Fibroblast of peridontal ligament (primary cell): ENCODE measurements around the gene TMEM30B.
"Not testable (repeated sequence)": the region's sequence is repeated elsewhere in the genome, so short reads cannot be mapped to it uniquely, and the experiment has no call there.

Source experiments
- DNase-seq: peaks from one replicate; pipeline ENCODE4 v3.0.0-alpha.2; 2010; ENCODE audit errors: extremely low read depth

TMEM30B gene

DNA sequence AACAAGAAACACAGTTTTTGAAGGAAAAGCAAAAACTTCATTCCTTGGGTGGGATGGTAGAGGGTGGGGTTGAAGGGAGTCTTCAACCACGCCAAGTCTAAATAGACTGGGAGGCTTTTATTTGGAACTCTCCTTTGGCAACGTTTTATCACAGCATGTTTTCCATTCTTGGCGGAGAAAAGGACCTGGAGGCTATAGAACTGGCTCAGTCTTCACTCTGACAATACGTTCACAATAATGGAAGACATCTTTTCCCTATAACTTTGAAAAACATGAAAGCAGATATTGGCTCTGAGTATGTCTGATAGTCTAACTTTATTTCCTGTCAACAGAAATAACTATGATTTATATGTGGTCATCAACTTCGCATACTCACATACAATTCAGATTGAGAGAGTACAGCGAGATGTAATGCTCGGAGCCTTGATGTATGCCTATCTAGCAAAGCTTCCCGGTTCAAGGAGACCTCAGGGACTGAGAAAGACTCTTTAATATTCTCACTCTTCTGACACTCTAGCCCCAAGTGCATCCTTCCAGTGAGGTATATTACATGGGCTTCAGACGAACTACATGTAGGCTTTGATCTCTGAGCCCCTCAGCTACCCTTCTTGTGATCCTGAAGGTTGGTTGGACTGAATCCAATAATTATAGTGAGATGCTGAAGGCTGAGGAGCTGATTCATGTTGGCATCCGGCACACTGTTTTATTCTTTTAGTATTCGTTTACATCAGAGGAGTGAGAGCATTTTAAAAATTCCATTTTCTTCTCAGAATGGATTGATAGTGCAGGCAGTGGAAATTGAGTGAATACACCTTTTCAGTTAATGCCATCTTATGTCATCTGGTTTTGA lies 14.0 kb downstream of the TMEM30B start:
- DNase-seq: no peak

DNA sequence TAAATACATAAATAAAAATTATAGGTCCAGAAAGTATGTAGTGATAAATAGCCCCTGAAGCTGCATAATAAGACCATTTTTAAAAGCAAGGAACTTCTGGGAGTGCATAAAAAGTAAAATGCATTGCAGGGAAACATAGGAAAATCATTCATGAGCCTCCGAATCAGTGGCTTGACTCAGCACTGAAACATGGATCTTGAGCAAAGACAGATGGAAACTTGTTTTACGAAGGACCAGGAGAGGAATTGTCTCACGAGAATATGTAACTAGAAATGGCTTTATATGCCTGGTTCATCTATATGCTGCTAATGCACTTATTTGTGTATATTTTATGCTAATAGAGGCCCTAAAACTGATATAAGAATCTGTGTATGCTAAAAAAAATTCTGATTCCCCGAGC lies 14.7 kb downstream of the TMEM30B start:
- DNase-seq: peak; percentile 23

DNA sequence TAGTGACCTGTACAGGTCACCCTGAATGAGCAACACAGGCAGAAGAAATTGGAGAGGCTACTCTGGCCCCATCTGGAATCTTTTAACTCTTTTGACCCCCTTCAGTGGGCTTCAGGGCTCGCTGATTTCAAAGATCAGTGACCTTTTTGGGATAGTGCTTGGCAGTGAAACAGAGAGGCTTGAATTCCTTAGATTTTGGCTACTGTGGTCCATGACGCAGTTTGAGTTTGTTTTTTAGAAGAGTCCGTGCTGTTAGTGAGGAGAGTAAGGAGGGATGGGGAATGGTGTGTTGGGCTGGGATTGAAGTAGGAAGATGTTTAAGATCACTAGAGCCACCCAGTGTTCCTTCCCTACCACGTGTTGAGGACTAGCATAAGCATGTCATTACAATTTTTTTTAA lies 16.5 kb downstream of the TMEM30B start:
- peak; percentile 55 for DNase-seq

DNA sequence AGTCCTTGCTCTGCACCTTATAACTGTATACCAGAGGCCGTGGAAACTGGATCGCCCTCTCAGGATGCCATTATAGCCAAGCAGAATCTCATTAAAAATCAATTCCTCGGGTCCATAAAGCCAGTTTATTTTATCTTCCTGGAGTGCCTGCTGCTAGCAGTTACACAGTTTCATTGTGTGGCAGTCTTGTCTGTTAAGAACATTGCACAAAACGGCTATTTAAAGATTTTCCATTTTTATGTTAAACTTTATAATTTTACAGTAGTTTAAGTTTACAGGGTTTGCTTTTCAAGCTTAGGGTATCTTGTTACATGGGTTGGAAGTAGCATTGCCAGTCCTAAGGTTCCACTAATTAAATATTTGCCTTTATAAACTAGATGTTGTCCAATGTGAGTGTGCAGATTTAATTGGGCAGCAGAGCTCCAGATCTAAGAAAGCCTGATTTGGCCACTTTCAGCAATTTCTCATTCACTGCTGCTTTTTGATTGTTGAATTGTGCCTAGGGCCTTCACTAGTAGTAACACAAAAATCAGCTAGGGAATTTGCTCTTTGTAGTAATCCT lies 17.0 kb downstream of the TMEM30B start:
- DNase-seq: no peak

DNA sequence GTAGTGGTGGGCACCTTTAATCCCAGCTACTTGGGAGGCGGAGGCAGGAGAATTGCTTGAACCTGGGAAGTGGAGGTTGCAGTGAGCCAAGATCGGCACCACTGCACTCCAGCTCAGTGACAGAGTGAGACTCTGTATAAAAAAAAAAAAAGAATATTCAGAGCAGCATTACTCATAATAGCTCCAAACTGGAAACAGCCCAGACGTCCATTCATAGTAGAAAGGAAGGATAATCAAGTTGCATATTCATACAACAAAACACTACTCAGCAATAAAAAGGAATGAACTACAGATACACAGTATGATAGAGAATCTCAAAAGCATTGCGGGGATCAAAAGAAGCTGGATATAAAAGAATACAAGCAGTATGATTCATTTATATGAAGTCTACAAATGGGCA lies 19.1 kb downstream of the TMEM30B start:
- peak; percentile 82 for DNase-seq

DNA sequence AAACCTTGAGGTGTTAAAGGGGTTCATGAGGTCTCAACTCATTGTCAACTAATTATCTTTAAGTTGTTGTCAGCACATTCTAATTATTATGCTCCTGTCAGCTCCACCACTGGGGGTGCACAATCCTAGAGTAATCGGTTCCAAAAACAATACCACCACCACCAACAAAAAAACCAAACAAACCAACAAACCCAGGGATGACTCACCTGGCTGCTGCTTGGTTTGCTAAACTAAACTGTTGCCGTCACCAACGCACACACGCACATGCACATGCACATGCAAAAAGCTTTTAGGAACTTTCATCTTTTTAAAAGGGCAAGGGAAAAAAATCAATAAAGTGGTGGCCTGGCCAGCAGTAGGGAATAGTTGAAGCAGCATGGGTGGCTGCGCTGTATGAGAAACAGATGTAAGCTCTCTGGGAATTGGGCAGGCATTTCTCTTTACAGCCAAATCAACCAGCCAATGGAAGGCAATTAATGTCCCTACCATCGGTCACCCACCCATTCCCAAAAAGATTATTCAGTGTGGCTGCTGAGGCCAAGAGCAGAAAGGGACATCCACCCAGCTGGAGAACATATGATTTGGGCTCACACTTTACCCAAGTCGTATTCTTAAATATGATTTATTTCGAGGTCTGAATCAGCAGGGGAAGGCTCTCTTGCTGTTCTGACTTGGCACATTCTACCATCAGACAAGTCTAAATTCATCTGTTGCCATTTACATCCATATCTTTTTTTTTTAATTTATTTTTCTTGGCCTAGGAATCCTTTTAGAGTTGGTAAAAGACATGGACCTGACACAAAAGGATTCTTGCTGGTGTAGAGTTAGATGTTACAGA lies 20.0 kb downstream of the TMEM30B start:
- peak; percentile 90 for DNase-seq

DNA sequence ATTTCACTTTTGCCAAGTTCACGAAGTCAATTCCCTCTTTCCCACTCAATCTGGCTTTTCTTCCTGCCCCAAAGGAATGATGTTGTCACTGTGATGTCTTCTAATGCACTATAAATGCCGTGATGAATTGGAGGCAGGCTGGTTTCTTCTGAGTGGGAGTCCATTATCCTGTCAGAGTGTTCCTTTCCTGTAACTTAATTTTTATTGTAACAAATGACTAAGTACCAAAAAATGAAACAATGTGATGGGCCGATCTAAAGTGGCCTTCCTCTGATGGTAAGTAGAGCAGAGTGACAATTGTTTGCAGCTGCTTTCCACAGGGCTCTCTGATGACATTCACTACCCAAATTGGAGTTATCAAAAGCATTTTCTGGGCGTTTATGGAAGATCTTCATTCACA lies 22.2 kb downstream of the TMEM30B start:
- peak; percentile 50 for DNase-seq

DNA sequence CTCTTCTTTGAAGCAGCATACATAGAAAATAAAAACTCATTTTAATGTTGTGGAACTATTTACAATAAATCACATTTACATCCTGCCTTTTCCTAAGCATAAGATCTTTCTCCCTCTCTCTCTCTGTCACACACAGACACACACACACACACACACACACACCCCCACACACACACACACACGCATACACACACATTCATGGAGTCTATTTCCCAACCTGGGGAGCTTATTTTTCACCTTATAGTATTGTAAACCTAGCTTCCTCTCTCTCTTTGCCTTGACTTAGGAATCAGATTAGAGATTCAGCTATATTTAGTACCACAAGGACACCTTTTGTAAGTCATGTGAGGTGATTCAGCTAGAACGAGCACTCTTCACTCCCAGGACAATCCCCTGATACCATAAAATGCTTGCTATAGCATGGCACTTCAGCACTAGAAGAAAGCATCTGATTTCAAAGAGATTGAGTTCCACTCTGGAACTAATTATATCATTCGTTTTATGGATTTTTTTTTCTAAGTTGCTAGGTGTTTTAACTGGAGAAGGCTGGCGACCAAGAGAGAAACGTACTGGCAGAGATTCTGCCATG lies 23.6 kb downstream of the TMEM30B start:
- no peak for DNase-seq

DNA sequence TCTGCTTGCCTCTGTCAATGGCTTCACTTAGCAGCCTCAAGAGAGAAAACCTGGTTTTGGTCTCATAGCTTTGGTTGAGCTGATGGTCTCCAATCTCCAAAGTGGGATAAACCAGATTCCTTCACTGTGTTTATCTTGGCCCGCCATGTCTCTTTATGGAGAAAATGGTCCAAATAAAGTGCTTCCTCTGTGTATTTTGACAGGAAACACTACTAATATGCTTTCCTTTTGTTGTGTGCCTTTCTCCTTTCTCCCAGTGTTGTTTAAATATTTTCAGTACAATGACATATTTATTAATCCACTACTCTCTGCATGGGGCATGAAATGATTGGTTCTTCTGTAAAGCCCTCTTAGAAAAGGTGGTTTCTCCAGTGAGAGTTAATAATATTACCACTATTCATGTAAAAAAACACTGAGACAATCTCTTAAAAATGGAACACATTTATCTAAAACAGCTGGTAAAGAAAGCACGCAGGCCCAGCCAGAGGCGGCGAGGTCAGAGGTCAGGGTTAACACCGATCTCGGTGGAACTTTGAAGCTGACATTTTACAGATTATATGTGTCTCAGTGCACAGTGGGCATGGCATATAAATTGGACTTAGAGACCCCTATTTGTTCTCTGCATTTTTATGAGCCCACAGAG lies 24.2 kb downstream of the TMEM30B start:
- DNase-seq: no peak

DNA sequence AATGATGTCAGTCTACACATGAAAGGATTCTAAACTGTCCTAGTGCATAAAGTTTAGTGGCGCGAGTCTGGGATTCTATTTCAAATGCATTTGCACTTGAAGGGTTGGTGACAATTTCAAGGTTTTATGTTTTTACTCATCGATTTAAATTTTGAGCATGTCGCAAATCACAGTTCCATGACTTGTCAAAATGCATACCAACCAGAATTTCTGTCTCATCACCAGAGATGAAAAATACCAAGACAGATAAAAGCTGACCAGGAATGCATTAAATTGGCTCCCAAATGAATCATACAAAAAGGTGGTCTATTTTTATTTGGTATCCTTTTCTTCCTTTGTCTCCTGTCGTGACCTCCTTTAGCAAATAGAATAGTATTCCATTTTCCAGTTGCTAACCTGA lies 25.2 kb downstream of the TMEM30B start:
- no peak for DNase-seq

DNA sequence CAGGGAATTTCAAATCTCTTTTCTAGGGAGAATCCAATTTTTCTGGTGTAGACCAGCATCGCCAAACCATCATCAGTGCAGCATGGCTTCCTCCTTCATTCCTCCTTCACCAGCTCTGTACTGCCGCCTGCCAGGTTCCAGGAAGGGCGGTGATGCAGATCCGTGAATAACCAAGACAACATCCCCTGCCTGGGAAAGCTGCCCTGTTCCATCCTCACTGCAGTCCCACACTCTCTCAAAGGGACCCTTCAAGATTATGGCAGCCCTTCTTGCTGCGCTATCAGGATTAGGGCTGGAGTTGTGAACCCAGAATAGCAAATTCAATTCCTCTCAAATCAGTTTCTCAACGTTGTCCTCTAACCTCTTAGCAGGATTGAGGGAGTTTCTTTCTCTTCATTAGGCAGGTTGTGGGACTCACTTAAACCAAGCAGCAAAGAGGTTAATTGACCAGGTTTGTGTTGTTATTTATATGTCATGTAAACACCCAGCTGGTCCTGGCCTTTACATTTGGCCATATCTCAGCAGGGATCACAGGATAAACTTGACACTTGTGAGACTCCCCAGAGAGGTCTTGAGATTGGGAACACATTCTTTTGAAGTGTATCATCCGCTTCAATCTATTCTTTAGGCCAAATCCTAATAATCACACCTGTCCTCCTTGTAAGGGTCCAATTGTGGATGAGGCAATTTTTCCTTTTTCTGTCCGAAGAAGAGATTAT lies 26.2 kb downstream of the TMEM30B start:
- no peak for DNase-seq

DNA sequence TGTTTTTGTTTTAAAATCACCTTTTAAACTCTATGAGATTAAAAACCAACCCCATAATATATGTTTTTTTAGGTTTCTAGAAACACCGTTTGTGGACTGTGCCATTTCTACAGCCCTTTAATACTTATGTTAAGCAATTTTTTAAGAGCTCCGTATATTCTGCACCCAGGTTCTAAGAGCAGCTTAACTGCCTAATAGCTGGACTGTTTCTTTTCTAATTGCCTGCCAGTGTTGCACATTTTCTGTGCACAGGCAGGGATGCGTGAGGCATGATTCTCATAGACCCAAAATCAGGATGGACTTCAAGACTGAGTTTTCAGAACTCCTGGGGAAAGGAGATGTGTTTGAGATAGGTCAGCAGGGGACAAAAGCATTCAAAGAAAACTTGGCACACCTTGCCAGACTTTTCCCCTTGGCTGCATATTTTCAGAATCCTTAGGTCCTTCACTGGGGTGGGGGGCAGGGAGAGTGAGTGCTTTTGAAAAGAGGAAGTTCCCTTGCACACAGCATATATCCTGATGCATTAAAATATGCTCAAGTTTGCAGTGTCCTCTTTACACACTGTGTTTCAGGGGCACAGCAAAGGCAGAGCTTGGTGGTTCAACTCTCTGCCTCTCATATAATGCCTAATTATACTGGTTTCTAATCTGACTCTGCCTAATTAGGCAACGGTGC lies 27.9 kb downstream of the TMEM30B start:
- DNase-seq: no peak

DNA sequence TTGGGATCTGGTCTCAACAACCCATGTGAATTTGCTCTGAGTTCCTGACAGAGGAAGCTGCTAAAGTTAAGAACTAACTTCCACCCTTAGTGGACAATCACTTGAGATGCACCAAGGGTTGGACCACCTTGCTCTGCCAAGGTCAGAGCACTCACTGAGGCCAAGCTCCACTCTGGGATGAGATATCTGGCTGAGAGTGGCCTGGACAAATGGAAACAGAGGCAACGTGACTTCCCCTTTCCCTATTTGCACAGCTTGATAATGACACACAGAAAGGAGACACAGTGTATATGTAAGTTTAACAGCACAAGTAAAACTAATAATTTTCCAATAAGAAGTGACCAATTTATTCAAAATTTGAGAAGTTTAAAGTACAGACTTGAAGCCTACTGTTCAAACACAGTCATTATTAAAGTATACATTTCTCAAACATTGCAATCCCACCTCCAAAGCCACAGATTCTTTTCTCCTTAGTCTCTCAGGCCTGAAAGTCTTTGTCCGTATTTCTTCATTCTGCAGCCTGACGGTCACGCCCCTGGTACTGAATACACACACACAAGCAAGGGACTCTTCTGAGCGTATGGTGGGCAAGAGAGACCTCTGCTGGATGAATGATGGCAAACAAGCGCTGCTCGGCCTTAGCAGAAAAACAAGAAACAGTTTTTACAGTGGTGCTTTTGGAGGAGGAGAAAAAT lies 28.6 kb downstream of the TMEM30B start:
- DNase-seq: peak; percentile 99

DNA sequence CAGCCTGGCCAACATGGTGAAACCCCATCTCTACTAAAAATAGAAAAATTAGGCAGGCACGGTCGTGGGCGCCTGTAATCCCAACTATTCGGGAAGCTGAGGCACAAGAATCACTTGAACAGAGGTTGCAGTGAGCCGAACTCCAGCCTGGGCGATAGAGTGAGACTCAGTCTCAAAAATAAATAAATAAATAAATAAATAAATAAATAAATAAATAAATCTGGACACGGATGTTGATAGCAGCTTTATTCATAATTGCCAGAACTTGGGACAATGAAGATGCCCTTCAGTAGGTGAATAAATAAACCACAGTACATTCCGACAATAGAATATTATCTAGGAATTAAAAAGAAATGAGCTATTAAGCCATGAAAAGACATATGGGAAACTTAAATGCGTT lies 31.1 kb downstream of the TMEM30B start:
- no peak for DNase-seq

DNA sequence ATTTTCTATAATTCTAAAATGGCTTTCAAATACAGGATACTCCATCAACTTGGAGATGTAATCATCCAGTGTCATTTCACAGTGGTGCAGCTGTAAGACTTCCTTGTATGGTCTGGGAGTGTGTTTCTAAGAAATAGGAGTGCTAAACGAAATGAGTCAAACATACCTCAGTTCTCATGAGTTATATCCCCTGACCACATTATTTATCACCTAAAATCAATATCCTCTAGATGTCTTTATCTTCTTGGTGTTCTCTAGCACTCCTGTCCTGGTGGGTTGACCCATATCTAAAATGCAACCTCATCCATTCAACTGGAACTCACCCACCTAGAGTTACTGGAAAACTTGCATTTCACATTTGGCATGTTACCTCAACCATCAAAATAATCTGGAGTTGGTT lies 33.2 kb downstream of the TMEM30B start:
- peak; percentile 91 for DNase-seq

DNA sequence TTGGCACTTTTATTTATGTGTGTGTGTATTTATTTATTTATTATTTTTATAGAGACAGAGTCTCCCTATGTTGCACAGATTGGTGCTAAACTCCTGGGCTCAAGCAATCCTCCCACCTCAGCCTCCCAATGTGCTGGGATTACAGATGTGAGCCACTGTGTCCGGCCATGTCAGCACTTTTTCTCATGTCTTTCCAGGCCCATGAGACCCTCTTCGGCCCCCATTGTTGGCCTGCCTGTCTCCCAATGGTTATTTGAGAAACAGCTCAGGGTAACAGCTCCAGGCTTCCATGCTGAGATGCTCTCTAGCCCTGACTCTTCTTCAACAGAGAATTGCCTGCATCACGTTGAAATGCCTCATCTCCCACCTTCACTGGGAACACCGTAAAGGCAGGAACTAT lies 34.4 kb downstream of the TMEM30B start:
- no peak for DNase-seq

DNA sequence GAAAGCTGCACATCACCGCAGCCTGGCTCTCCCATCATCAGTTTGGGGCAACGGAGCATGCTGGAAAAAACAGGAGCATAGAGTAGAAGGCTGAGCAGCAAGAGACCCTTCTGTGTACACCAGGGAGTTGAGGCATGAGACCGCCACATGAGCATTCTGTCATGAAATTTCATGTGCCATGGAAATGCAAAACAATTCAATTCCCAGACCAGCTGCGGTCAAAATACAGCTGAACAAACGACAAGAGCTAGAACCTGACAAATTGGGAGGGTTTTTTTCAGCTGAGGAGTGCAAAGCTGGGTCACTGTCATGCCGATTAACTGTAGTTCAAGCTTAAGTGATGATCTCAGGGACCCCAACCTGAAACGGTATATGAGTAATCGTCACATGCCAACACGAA lies 37.1 kb downstream of the TMEM30B start:
- no peak for DNase-seq

DNA sequence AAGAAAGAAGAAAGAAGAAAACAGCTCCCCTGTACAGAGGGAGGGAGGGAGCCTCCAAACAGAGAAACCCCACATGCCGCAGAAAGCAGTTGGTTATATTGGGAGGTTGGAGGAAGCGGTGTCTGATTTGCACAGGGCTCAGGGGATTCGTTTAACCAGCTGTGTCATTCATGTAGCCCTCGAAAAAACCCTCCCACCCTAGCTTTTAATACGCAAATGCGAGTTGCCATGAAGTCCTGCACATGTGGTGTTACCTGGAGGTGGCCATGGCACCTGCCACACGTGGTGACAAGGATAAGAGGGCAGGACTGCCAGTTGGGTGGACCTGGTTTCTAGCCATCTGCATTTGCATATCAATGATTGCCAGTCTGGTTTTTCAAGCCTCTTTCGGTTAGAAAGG lies 40.9 kb downstream of the TMEM30B start:
- no peak for DNase-seq

DNA sequence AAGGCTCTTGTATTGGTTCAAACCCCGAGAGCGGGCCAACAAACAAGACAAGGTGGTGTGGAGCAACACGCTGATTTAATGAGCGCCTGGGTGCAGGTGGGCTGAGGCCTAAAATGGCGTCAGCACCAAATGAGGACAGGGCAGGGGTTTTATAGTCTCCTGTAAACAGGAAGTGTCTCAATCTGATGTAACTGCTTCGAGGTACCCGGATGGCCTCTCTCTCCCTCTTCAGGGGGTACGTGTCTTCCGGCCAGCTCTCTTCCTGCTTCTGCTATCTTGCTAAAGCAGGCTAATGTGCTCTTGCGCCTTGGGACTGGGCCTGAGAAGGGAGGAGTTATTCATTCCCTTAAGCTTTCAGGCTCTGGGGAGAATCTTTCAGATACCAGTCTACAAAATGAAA lies 41.9 kb downstream of the TMEM30B start:
- not testable (repeated sequence) for DNase-seq
